ENCODE data around the gene CXXC4.

Gene CXXC4

GRCh38 chr4:104494822-104495559, at the start of gene CXXC4:
Gene CXXC4, minus strand, starts transcription at chr4:104494894. Its CDS starts 3,092 bp downstream, at chr4:104491802.
- peak; percentile 22 for DNase-seq (ENCODE audit: low read depth)

GRCh38 chr4:104533156-104533555, 38.5 kb upstream of the CXXC4 start:
- no peak for DNase-seq (ENCODE audit: low read depth)

- no peak for DNase-seq (ENCODE audit: low read depth)
Measured at GRCh38 chr4:104532677-104533076, 38.0 kb upstream of the CXXC4 start.

GRCh38 chr4:104531390-104531789, 36.7 kb upstream of the CXXC4 start:
- DNase-seq (ENCODE audit: low read depth): no peak

- DNase-seq (ENCODE audit: low read depth): no peak
Measured at GRCh38 chr4:104530426-104530825, 35.7 kb upstream of the CXXC4 start.

- DNase-seq (ENCODE audit: low read depth): peak; percentile 53
Measured at GRCh38 chr4:104524591-104524990, 29.9 kb upstream of the CXXC4 start.

GRCh38 chr4:104524026-104524425, 29.3 kb upstream of the CXXC4 start:
- DNase-seq (ENCODE audit: low read depth): no peak

- no peak for DNase-seq (ENCODE audit: low read depth)
Measured at GRCh38 chr4:104519588-104519987, 24.9 kb upstream of the CXXC4 start.

GRCh38 chr4:104516884-104517283, 22.2 kb upstream of the CXXC4 start:
- DNase-seq (ENCODE audit: low read depth): no peak

- DNase-seq (ENCODE audit: low read depth): no peak
Measured at GRCh38 chr4:104508224-104508623, 13.5 kb upstream of the CXXC4 start.

- DNase-seq (ENCODE audit: low read depth): no peak
Measured at GRCh38 chr4:104507112-104507511, 12.4 kb upstream of the CXXC4 start.

- DNase-seq (ENCODE audit: low read depth): no peak
Measured at GRCh38 chr4:104504536-104504935, 9.8 kb upstream of the CXXC4 start.

- DNase-seq (ENCODE audit: low read depth): no peak
Measured at GRCh38 chr4:104502471-104502870, 7.8 kb upstream of the CXXC4 start.

GRCh38 chr4:104501290-104501689, 6.6 kb upstream of the CXXC4 start:
- no peak for DNase-seq (ENCODE audit: low read depth)

GRCh38 chr4:104500442-104500841, 5.7 kb upstream of the CXXC4 start:
- no peak for DNase-seq (ENCODE audit: low read depth)

- DNase-seq (ENCODE audit: low read depth): no peak
Measured at GRCh38 chr4:104494185-104494584, 509 bp downstream of the CXXC4 start.

GRCh38 chr4:104493081-104493831, 1.4 kb downstream of the CXXC4 start:
- no peak for DNase-seq (ENCODE audit: low read depth)

- DNase-seq (ENCODE audit: low read depth): no peak
Measured at GRCh38 chr4:104492183-104492771, 2.4 kb downstream of the CXXC4 start.

- DNase-seq (ENCODE audit: low read depth): peak; percentile 13
Measured at GRCh38 chr4:104491481-104492182, 3.1 kb downstream of the CXXC4 start.

GRCh38 chr4:104490770-104491480, 3.8 kb downstream of the CXXC4 start:
- DNase-seq (ENCODE audit: low read depth): peak; percentile 46

- DNase-seq (ENCODE audit: low read depth): no peak
Measured at GRCh38 chr4:104490096-104490769, 4.5 kb downstream of the CXXC4 start.
